ENCODE data around the gene DGKZ. TPM values are rescaled to one million over a fixed set of nuclear protein-coding genes. Genes with fewer than 3 reads are reported as not detected.

DGKZ gene
- total RNA-seq, 2 experiments from 2014 or later, result 159 to 166 TPM

GRCh38 chr11:46421257-46421880 is 74.1 kb downstream of the DGKZ start:
- ChIA-PET POLR2A (no interaction called here), CTCF (no interaction called here)
- Mint-ChIP-seq H3K9me3 (no peaks in the 10 kb centered on the region), H3K27me3 (no peaks in the 10 kb centered on the region), H3K36me3 (ENCODE audit: low read depth) (peaks cover 73% of the 10 kb centered on the region), H3K4me3 (no peak overlapping the region), H3K27ac (no peak overlapping the region), H3K4me1 (ENCODE audit: low read depth) (no peaks in the 10 kb centered on the region)
- DNase-seq (no peak), ATAC-seq (ENCODE audit: poor library complexity) (no peak)
- H3K27me3 ChIP-seq (ENCODE audit: control insufficient read depth in 1 of 2, insufficient read depth in 2 of 2, low read length in 2 of 2), result no peaks in the 10 kb centered on the region
- intact Hi-C loops (cut with DNase I, micrococcal nuclease), result no loop called here
- H3K4me3 ChIP-seq (ENCODE audit: low read length), result no peak overlapping the region
- peaks cover 57% of the 10 kb centered on the region for H3K36me3 ChIP-seq (ENCODE audit: insufficient read depth, low read length)
- H3K9me3 ChIP-seq (ENCODE audit: control insufficient read depth in 1 of 2, insufficient read depth in 1 of 2, low read length in 2 of 2), result no peaks in the 10 kb centered on the region
- no peak overlapping the region for H3K27ac ChIP-seq (ENCODE audit: low read depth in 1 of 2, low read length in 2 of 2)
- no peaks in the 10 kb centered on the region for H3K4me1 ChIP-seq (ENCODE audit: insufficient read depth, low read length)
- TF ChIP-seq CTCF (IDR thresholded peaks at IDR 0.05), result no peak

DNA sequence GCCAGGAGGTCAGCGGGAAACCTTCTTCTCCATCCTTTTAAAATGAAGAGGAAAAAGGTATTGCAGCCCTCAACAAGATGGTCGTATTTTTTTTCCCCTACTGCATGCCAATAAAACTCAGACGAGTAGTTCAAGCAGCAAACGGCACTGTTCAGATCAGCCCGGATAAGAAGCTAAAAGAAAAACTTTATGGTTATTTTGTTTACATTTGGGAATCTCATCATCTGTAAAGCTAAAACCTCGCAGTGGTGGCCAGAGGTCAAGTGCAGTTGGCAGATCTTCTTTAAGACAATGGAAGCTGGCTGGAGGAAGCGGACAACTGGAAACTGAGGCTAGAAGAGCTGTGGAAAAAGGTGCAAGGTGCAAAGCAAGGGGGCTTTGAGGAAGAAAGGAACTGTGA is 75.3 kb downstream of the DGKZ start:
- Histone ChIP-seq H3K27ac (ENCODE audit: low read depth in 1 of 2, low read length in 2 of 2) (no peak overlapping the region), H3K36me3 (ENCODE audit: insufficient read depth, low read length) (peaks cover 52% of the 10 kb centered on the region), H3K27me3 (ENCODE audit: control insufficient read depth in 1 of 2, insufficient read depth in 2 of 2, low read length in 2 of 2) (no peaks in the 10 kb centered on the region), H3K4me3 (ENCODE audit: low read length) (no peak overlapping the region), H3K4me1 (ENCODE audit: insufficient read depth, low read length) (no peaks in the 10 kb centered on the region), H3K9me3 (ENCODE audit: control insufficient read depth in 1 of 2, insufficient read depth in 1 of 2, low read length in 2 of 2) (no peaks in the 10 kb centered on the region)
- no peaks in the 10 kb centered on the region for H3K27me3 Mint-ChIP-seq
- no peaks in the 10 kb centered on the region for H3K4me1 Mint-ChIP-seq (ENCODE audit: low read depth)
- TF ChIP-seq CTCF (IDR thresholded peaks at IDR 0.05), result no peak
- intact Hi-C loops (cut with DNase I, micrococcal nuclease), result no loop called here
- no peak overlapping the region for H3K27ac Mint-ChIP-seq
- no peaks in the 10 kb centered on the region for H3K9me3 Mint-ChIP-seq
- ChIA-PET POLR2A (no interaction called here), CTCF (no interaction called here)
- H3K36me3 Mint-ChIP-seq (ENCODE audit: low read depth), result peaks cover 73% of the 10 kb centered on the region
- no peak overlapping the region for H3K4me3 Mint-ChIP-seq
- DNase-seq, result no peak
- ATAC-seq (ENCODE audit: poor library complexity), result no peak

GRCh38 chr11:46426233-46426991 is 79.1 kb downstream of the DGKZ start:
- POLR2A ChIA-PET, result no interaction called here
- H3K36me3 Mint-ChIP-seq (ENCODE audit: low read depth), result peaks cover 78% of the 10 kb centered on the region
- peaks cover 53% of the 10 kb centered on the region for H3K36me3 ChIP-seq (ENCODE audit: insufficient read depth, low read length)

More at GRCh38 chr11:46426233-46426991, 79.1 kb downstream of the DGKZ start:
- Histone ChIP-seq H3K4me3 (ENCODE audit: low read length) (no peak overlapping the region), H3K27me3 (ENCODE audit: control insufficient read depth in 1 of 2, insufficient read depth in 2 of 2, low read length in 2 of 2) (no peaks in the 10 kb centered on the region), H3K4me1 (ENCODE audit: insufficient read depth, low read length) (no peaks in the 10 kb centered on the region), H3K27ac (ENCODE audit: low read depth in 1 of 2, low read length in 2 of 2) (no peak overlapping the region), H3K9me3 (ENCODE audit: control insufficient read depth in 1 of 2, insufficient read depth in 1 of 2, low read length in 2 of 2) (no peaks in the 10 kb centered on the region)
- ATAC-seq (ENCODE audit: poor library complexity) (no peak), DNase-seq (no peak)
- Mint-ChIP-seq H3K27ac (no peak overlapping the region), H3K4me3 (no peak overlapping the region), H3K4me1 (ENCODE audit: low read depth) (no peaks in the 10 kb centered on the region), H3K9me3 (no peaks in the 10 kb centered on the region), H3K27me3 (no peaks in the 10 kb centered on the region)
- intact Hi-C loops (cut with DNase I, micrococcal nuclease), result no loop called here
- CTCF ChIA-PET, result no interaction called here
- TF ChIP-seq CTCF (IDR thresholded peaks at IDR 0.05), result no peak
